ENCODE measurements around the gene ST8SIA2.

ST8SIA2 gene

GRCh38 chr15:92413510-92413909, 19.8 kb downstream of the ST8SIA2 start:
- no peaks in the 10 kb centered on the region for H3K4me1 ChIP-seq (ENCODE audit: control insufficient read depth, insufficient read depth, low read length, unreplicated experiment)
- no peak overlapping the region for H2AFZ ChIP-seq (ENCODE audit: low read length, unreplicated experiment)
- no peaks in the 10 kb centered on the region for H3K36me3 ChIP-seq (ENCODE audit: insufficient read depth, low read length)
- H3K79me2 ChIP-seq (ENCODE audit: control insufficient read depth, insufficient read depth, low read length, unreplicated experiment) = no peaks in the 10 kb centered on the region
- H3K4me3 ChIP-seq (ENCODE audit: low read depth, low read length) = no peak overlapping the region
- no peaks in the 10 kb centered on the region for H3K27me3 ChIP-seq (ENCODE audit: insufficient read depth, low read length)
- H3K27ac ChIP-seq (ENCODE audit: low read depth, low read length) = no peak overlapping the region

GRCh38 chr15:92415639-92416297, 22.1 kb downstream of the ST8SIA2 start:
- Histone ChIP-seq H2AFZ (ENCODE audit: low read length, unreplicated experiment) (no peak overlapping the region), H3K79me2 (ENCODE audit: control insufficient read depth, insufficient read depth, low read length, unreplicated experiment) (no peaks in the 10 kb centered on the region), H3K4me1 (ENCODE audit: control insufficient read depth, insufficient read depth, low read length, unreplicated experiment) (no peaks in the 10 kb centered on the region), H3K27ac (ENCODE audit: low read depth, low read length) (no peak overlapping the region), H3K36me3 (ENCODE audit: insufficient read depth, low read length) (no peaks in the 10 kb centered on the region), H3K27me3 (ENCODE audit: insufficient read depth, low read length) (no peaks in the 10 kb centered on the region), H3K4me3 (ENCODE audit: low read depth, low read length) (no peak overlapping the region)

- H3K27me3 ChIP-seq (ENCODE audit: insufficient read depth, low read length) = no peaks in the 10 kb centered on the region
- H2AFZ ChIP-seq (ENCODE audit: low read length, unreplicated experiment) = no peak overlapping the region
- H3K4me1 ChIP-seq (ENCODE audit: control insufficient read depth, insufficient read depth, low read length, unreplicated experiment) = no peaks in the 10 kb centered on the region
- H3K36me3 ChIP-seq (ENCODE audit: insufficient read depth, low read length) = no peaks in the 10 kb centered on the region
- no peak overlapping the region for H3K4me3 ChIP-seq (ENCODE audit: low read depth, low read length)
- H3K79me2 ChIP-seq (ENCODE audit: control insufficient read depth, insufficient read depth, low read length, unreplicated experiment) = no peaks in the 10 kb centered on the region
- H3K27ac ChIP-seq (ENCODE audit: low read depth, low read length) = no peak overlapping the region
These were observed 22.9 kb downstream of the ST8SIA2 start for GRCh38 chr15:92416557-92416956.

GRCh38 chr15:92417716-92418115, 24.0 kb downstream of the ST8SIA2 start:
- Histone ChIP-seq H3K36me3 (ENCODE audit: insufficient read depth, low read length) (no peaks in the 10 kb centered on the region), H3K27ac (ENCODE audit: low read depth, low read length) (no peak overlapping the region), H2AFZ (ENCODE audit: low read length, unreplicated experiment) (no peak overlapping the region), H3K4me1 (ENCODE audit: control insufficient read depth, insufficient read depth, low read length, unreplicated experiment) (no peaks in the 10 kb centered on the region), H3K27me3 (ENCODE audit: insufficient read depth, low read length) (no peaks in the 10 kb centered on the region), H3K79me2 (ENCODE audit: control insufficient read depth, insufficient read depth, low read length, unreplicated experiment) (no peaks in the 10 kb centered on the region), H3K4me3 (ENCODE audit: low read depth, low read length) (no peak overlapping the region)

- Histone ChIP-seq H3K27me3 (ENCODE audit: insufficient read depth, low read length) (no peaks in the 10 kb centered on the region), H2AFZ (ENCODE audit: low read length, unreplicated experiment) (no peak overlapping the region), H3K4me1 (ENCODE audit: control insufficient read depth, insufficient read depth, low read length, unreplicated experiment) (no peaks in the 10 kb centered on the region)
These were observed 25.2 kb downstream of the ST8SIA2 start for GRCh38 chr15:92418864-92419263.

GRCh38 chr15:92421976-92422375, 28.3 kb downstream of the ST8SIA2 start:
- Histone ChIP-seq H3K4me3 (ENCODE audit: low read depth, low read length) (no peak overlapping the region), H3K27me3 (ENCODE audit: insufficient read depth, low read length) (no peaks in the 10 kb centered on the region), H2AFZ (ENCODE audit: low read length, unreplicated experiment) (no peak overlapping the region), H3K27ac (ENCODE audit: low read depth, low read length) (no peak overlapping the region), H3K4me1 (ENCODE audit: control insufficient read depth, insufficient read depth, low read length, unreplicated experiment) (no peaks in the 10 kb centered on the region), H3K79me2 (ENCODE audit: control insufficient read depth, insufficient read depth, low read length, unreplicated experiment) (no peaks in the 10 kb centered on the region), H3K36me3 (ENCODE audit: insufficient read depth, low read length) (no peaks in the 10 kb centered on the region)

More at GRCh38 chr15:92418864-92419263, 25.2 kb downstream of the ST8SIA2 start:
- Histone ChIP-seq H3K79me2 (ENCODE audit: control insufficient read depth, insufficient read depth, low read length, unreplicated experiment) (no peaks in the 10 kb centered on the region), H3K27ac (ENCODE audit: low read depth, low read length) (no peak overlapping the region), H3K36me3 (ENCODE audit: insufficient read depth, low read length) (no peaks in the 10 kb centered on the region), H3K4me3 (ENCODE audit: low read depth, low read length) (no peak overlapping the region)

- Histone ChIP-seq H3K79me2 (ENCODE audit: control insufficient read depth, insufficient read depth, low read length, unreplicated experiment) (no peaks in the 10 kb centered on the region), H3K36me3 (ENCODE audit: insufficient read depth, low read length) (no peaks in the 10 kb centered on the region), H3K4me3 (ENCODE audit: low read depth, low read length) (no peak overlapping the region), H3K4me1 (ENCODE audit: control insufficient read depth, insufficient read depth, low read length, unreplicated experiment) (no peaks in the 10 kb centered on the region), H3K27me3 (ENCODE audit: insufficient read depth, low read length) (no peaks in the 10 kb centered on the region), H3K27ac (ENCODE audit: low read depth, low read length) (no peak overlapping the region), H2AFZ (ENCODE audit: low read length, unreplicated experiment) (no peak overlapping the region)
These were observed 32.0 kb downstream of the ST8SIA2 start for GRCh38 chr15:92425578-92426225.

GRCh38 chr15:92429378-92430068, 35.8 kb downstream of the ST8SIA2 start:
- Histone ChIP-seq H3K27me3 (ENCODE audit: insufficient read depth, low read length) (no peaks in the 10 kb centered on the region), H2AFZ (ENCODE audit: low read length, unreplicated experiment) (no peak overlapping the region), H3K27ac (ENCODE audit: low read depth, low read length) (no peak overlapping the region)

GRCh38 chr15:92430069-92430440, 36.4 kb downstream of the ST8SIA2 start:
- Histone ChIP-seq H3K27ac (ENCODE audit: low read depth, low read length) (no peak overlapping the region), H2AFZ (ENCODE audit: low read length, unreplicated experiment) (no peak overlapping the region), H3K79me2 (ENCODE audit: control insufficient read depth, insufficient read depth, low read length, unreplicated experiment) (no peaks in the 10 kb centered on the region), H3K4me1 (ENCODE audit: control insufficient read depth, insufficient read depth, low read length, unreplicated experiment) (no peaks in the 10 kb centered on the region), H3K27me3 (ENCODE audit: insufficient read depth, low read length) (no peaks in the 10 kb centered on the region), H3K36me3 (ENCODE audit: insufficient read depth, low read length) (no peaks in the 10 kb centered on the region), H3K4me3 (ENCODE audit: low read depth, low read length) (no peak overlapping the region)

More at GRCh38 chr15:92429378-92430068, 35.8 kb downstream of the ST8SIA2 start:
- no peaks in the 10 kb centered on the region for H3K36me3 ChIP-seq (ENCODE audit: insufficient read depth, low read length)
- no peaks in the 10 kb centered on the region for H3K4me1 ChIP-seq (ENCODE audit: control insufficient read depth, insufficient read depth, low read length, unreplicated experiment)
- H3K4me3 ChIP-seq (ENCODE audit: low read depth, low read length) = no peak overlapping the region
- H3K79me2 ChIP-seq (ENCODE audit: control insufficient read depth, insufficient read depth, low read length, unreplicated experiment) = no peaks in the 10 kb centered on the region

- Histone ChIP-seq H3K27ac (ENCODE audit: low read depth, low read length) (no peak overlapping the region), H3K36me3 (ENCODE audit: insufficient read depth, low read length) (no peaks in the 10 kb centered on the region), H3K27me3 (ENCODE audit: insufficient read depth, low read length) (no peaks in the 10 kb centered on the region), H2AFZ (ENCODE audit: low read length, unreplicated experiment) (no peak overlapping the region), H3K79me2 (ENCODE audit: control insufficient read depth, insufficient read depth, low read length, unreplicated experiment) (no peaks in the 10 kb centered on the region), H3K4me1 (ENCODE audit: control insufficient read depth, insufficient read depth, low read length, unreplicated experiment) (no peaks in the 10 kb centered on the region), H3K4me3 (ENCODE audit: low read depth, low read length) (no peak overlapping the region)
These were observed 41.5 kb downstream of the ST8SIA2 start for GRCh38 chr15:92435145-92435544.

- no peaks in the 10 kb centered on the region for H3K4me1 ChIP-seq (ENCODE audit: control insufficient read depth, insufficient read depth, low read length, unreplicated experiment)
- H3K4me3 ChIP-seq (ENCODE audit: low read depth, low read length) = no peak overlapping the region
- no peaks in the 10 kb centered on the region for H3K36me3 ChIP-seq (ENCODE audit: insufficient read depth, low read length)
- no peaks in the 10 kb centered on the region for H3K27me3 ChIP-seq (ENCODE audit: insufficient read depth, low read length)
- no peak overlapping the region for H2AFZ ChIP-seq (ENCODE audit: low read length, unreplicated experiment)
- H3K27ac ChIP-seq (ENCODE audit: low read depth, low read length) = no peak overlapping the region
- H3K79me2 ChIP-seq (ENCODE audit: control insufficient read depth, insufficient read depth, low read length, unreplicated experiment) = no peaks in the 10 kb centered on the region
These were observed 44.8 kb downstream of the ST8SIA2 start for GRCh38 chr15:92438471-92438870.
